ENCODE results near the gene SPATS2L.
"Not testable (repeated sequence)": the region's sequence is repeated elsewhere in the genome, so short reads cannot be mapped to it uniquely, and the experiment has no call there.

The SPATS2L gene

GRCh38 chr2:200344202-200344601 lies 37.7 kb downstream of the SPATS2L start:
- in situ Hi-C loops (cut with MboI; ENCODE audit: low sequenced_read_pairs): not testable (repeated sequence)

DNA sequence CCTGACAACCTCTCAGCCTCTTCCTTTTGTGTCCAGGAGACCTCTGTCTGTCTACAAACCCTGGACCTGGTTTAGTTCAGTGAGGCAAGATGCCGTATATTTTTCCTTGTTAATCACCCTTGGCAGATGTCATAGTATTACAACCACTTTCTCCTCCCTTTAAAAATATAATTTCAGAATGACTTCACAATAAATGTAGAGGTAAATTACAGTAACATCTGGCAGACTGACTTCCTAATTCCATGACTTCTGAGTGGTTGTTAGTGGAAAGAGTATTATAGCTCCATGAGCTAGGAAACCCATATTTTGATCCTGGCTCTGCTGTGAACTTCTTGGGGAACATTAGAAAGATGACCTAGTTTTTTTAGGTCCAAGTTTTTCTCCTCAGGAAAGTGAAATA lies 39.5 kb downstream of the SPATS2L start:
- in situ Hi-C loops (cut with MboI; ENCODE audit: low sequenced_read_pairs): no loop called here

DNA sequence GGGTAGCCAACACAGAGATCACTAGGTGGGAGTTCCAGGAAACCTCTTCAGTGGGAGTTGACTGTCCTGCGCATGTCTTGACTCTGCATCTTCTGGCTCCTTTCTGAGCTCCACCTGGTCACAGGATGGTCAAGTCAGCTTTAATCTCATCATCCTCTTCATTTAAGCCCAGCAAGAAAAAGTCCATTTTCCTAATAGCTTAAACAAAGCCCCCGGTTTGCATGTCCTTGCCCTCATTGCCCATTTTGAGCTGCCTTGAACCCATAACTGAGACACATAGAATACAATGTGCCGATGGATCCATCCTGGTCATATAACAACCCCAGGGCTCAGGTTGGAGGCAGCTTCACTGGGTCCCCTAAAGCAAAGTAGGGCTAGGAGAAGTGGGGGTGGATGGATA lies 40.8 kb downstream of the SPATS2L start:
- in situ Hi-C loops (cut with MboI; ENCODE audit: low sequenced_read_pairs): no loop called here

GRCh38 chr2:200348897-200349563 lies 42.5 kb downstream of the SPATS2L start:
- in situ Hi-C loops (cut with MboI; ENCODE audit: low sequenced_read_pairs): no loop called here

GRCh38 chr2:200349868-200350267 lies 43.4 kb downstream of the SPATS2L start:
- in situ Hi-C loops (cut with MboI; ENCODE audit: low sequenced_read_pairs): no loop called here

- in situ Hi-C loops (cut with MboI; ENCODE audit: low sequenced_read_pairs): no loop called here
Measured at GRCh38 chr2:200350850-200351285, 44.4 kb downstream of the SPATS2L start.

DNA sequence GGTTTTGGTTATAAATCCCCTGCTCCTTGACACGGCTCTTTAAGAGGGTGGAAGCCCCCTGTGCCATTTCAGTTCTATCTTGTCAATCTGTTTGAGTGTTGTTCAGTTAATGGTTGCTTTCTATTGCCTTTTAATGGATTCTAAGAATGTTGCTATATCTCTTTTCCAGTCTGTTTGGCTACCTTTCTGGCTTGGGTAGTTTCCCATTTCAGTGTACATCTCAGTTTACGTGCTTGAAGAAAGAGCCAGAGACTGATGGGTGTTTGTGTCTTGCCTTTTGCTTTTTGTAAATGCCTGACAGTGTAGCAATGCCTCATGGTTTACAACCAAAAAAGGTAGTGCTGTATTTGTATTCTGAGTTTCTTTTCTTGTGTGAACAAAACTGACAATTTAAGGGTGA lies 45.3 kb downstream of the SPATS2L start:
- in situ Hi-C loops (cut with MboI; ENCODE audit: low sequenced_read_pairs): no loop called here

DNA sequence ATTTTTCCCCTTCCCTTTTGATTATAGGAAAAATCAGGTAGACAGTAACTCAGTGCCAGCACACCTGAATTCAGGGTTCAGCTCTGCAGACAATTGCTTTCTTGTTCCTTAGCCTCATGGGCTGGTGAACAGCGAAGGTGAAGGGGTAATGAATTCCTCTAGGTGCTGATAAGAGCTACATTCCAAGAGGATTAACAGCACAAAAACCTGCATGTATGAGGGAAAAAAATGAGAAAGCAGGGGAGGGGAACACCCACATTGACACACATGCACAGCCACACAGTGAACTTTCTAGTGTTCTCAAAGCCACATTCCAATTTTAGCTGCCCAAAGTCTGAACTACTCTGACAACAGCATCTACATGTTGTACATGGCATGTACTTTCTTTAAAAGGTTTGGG lies 46.1 kb downstream of the SPATS2L start:
- in situ Hi-C loops (cut with MboI; ENCODE audit: low sequenced_read_pairs): no loop called here

- in situ Hi-C loops (cut with MboI; ENCODE audit: low sequenced_read_pairs): no loop called here
Measured at GRCh38 chr2:200353120-200353519, 46.6 kb downstream of the SPATS2L start.

DNA sequence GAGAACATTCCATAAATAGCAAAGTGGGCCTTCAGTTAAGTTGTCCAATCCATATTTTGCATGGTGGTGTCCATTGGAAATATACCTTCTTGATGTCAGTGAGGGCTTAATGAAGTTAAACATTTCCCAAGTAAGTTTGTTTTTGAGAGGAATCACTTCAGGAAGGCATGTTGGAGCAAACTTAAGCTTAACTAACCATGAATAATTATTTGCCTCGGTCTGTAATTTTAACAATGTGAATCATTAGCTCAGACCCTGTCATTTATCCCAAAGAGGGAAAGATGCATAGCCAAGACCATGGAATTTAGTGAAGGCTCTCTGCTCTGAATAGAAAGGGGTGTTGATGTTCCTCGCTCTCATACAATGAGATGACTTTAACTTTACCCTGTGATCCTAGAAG lies 47.4 kb downstream of the SPATS2L start:
- in situ Hi-C loops (cut with MboI; ENCODE audit: low sequenced_read_pairs): no loop called here

DNA sequence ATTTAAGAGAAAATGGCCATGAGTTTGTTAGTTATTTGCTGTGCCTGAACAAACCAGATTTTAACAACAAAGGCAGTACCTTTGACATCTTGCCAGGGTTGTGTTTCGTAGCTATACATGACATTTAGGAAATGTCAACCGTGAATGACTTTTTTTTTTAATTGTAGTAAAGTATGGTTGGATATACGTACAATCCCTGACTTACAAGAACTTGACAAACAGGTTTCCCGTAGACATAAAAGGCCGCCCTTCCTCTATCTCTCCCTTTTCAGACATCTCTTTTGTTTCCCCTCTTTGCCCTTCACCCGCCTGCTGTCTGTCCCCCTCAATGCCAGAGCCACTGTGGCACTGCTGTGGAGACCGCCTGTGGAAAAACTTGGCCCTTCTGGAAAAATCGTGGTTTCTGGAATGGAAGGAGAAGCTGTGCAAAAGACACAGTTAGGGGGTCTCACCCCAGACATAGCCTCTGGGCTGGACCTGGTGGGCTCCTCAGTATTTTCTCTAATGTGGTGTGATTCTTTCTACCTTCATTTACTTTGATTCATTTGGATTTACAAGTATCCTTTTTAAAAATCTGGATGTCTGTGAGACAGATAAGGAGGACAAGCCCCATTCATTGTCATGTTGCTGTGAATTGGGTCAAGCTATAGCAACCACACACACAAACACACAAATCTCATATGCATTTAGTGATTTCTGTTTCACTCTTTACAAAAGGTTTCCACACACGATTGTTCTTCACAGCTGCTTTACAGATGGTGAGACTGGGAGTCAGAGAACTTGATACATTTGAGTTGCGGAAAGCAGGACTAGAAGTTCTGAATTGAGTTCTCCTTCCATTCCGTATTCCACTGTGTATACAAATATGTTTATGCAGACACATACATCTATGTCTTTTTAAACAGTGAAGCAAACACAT lies 48.6 kb downstream of the SPATS2L start:
- in situ Hi-C loops (cut with MboI; ENCODE audit: low sequenced_read_pairs): no loop called here

DNA sequence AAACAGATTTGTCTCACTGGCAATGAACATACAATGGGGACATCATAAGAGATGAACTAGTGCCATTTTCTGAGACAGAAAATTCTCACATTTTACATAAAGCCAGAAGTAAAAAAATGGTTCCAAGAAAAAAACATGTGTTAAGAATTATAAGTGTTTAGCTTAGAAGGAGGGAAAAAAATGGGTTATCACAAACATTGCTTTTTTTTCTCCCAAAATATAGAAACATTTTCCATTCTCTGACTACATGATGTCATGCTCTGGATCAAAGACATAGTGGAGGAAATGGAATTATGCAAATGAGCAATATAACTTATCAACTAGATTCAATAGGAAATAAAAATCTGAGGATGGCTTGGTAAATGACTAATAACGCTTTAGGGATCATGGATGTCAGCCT lies 49.8 kb downstream of the SPATS2L start:
- in situ Hi-C loops (cut with MboI; ENCODE audit: low sequenced_read_pairs): no loop called here

DNA sequence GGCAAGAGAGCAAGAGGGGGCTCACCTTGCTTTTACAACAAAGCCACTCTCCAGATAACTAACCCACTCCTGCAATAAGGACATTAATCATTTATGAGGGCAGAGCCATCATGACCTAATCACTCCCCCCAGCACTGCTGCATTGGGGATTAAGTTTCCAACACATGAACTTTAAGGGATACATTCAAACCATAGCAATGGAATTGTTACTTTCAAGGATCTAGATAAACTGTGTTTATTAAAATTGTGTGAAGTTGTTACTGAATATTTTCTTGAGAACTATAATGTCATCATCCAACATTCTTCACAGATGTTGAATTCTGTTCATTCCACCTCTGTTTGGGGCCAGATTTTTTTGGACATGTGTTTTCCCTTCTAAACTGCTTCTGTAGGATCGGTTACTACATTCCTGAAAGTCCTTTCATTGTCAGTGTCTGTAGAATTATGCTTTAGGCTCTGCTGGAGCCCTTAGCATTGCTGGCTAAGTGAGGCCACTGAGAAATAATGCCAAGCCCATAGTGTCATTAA lies 50.4 kb downstream of the SPATS2L start:
- in situ Hi-C loops (cut with MboI; ENCODE audit: low sequenced_read_pairs): no loop called here

DNA sequence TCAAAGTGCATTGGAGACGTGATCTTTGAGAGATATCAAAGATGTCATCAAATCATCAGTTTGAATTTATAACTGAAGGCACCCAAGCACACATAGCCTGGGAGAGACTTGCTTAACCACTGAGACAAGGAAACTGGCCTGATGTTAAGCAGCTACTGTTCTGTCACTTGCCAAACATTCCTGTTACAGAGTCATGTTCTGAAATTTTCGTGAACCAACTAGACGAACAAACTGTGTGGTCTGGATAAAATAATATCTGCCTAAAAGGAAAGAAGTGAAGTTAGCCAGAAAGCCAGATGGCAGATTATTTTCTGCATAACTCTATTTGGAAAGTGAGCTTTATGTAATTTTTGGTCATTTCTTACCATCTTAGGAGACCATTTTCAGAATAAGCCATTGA lies 51.4 kb downstream of the SPATS2L start:
- in situ Hi-C loops (cut with MboI; ENCODE audit: low sequenced_read_pairs): no loop called here

DNA sequence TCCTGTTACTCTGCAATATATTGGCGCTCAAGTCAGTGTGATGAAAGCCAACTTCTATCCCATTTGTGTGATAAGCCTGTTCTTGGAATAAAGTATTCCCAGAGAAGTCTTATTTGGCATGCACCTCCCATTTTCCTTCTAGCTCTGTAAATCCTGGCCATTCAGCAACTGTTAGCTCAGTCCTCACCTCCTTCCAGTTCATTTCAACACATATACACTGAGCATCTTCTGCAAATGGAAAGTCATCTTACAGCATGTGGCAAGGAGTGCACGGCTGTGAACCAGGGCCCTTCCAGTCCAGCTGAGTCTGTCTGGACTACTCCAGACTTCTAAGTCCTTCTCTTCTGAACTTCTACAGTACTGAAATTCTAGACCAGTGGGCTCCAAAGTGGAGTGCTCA lies 53.1 kb downstream of the SPATS2L start:
- in situ Hi-C loops (cut with MboI; ENCODE audit: low sequenced_read_pairs): no loop called here

DNA sequence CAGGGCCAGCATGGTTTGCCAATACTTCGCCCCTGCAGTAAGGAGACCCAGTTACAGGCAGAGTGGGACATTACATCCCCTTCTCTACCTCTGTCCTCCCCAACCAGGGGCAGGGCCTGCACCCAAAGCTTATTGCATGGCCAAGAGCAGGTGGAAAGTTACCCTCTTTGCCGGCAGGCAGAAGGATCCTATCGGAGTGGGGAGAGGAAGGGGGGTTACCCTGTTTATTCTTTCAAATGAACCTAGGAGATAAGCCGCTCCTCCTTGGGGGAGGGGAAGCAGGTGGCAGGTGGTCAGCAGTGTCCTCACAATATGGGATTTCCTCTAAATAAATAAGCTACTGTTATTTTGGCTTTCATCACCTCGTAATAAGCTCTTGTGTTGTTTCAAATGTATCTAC lies 53.9 kb downstream of the SPATS2L start:
- in situ Hi-C loops (cut with MboI; ENCODE audit: low sequenced_read_pairs): no loop called here

DNA sequence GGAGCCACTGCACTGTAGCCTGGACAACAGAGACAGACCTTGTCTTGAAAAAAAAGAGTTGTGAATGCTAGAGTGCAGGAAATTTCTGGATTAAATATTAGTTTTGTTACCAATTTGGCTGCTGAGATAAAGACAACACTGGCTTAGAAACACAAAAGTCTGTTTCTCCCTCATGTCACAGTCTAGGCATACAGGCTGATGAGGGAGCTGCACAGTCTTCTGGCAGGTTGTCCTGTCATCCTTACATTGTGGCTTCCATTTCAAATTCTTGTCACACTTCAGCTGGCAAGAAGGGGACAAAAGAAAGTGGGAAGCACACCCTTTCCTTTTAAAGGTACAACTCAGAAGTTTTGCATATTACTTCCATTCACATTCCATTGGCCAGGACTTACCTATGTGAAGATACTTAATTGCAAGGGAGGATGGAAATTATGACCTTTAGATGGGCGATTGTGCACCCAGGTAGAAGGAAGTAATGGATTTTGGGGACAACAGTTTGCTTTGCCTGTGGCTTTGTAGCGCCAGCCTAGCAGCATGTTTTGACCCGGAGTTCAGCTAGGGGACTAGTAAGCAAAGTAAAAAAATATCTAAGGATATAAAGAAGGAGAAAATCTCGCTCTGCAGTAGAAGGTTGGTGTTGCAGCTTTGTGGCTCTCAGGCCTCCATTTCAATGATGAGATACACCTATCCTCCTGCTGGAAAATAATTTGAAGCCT lies 55.9 kb downstream of the SPATS2L start:
- in situ Hi-C loops (cut with MboI; ENCODE audit: low sequenced_read_pairs): no loop called here

- in situ Hi-C loops (cut with MboI; ENCODE audit: low sequenced_read_pairs): no loop called here
Measured at GRCh38 chr2:200363279-200363678, 56.8 kb downstream of the SPATS2L start.

GRCh38 chr2:200364142-200364541 lies 57.6 kb downstream of the SPATS2L start:
- in situ Hi-C loops (cut with MboI; ENCODE audit: low sequenced_read_pairs): no loop called here

GRCh38 chr2:200364620-200365019 lies 58.1 kb downstream of the SPATS2L start:
- in situ Hi-C loops (cut with MboI; ENCODE audit: low sequenced_read_pairs): no loop called here

DNA sequence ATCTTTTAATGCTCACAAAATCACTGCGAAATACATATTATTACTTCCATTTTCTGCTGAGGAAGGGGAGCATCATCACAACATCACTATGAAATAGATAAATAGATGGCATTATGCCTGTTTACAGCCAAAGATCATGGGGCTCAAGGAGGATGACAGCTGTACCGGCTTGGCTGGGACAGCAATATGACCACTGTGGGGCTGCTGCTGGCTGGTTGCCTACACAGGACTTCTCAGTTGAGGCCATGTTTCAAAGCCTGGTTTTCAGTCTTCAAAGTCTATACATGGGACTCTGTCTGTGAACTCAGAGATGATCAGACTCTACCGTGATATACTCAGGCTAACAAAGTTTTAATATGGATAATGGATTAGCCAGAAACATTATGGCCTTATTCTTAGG lies 58.7 kb downstream of the SPATS2L start:
- in situ Hi-C loops (cut with MboI; ENCODE audit: low sequenced_read_pairs): no loop called here

All from hTERT RPE-1 (cell line).